ENCODE measurements around the gene MSRB3. TPM values are rescaled to one million over a fixed set of nuclear protein-coding genes. Genes with fewer than 3 reads are reported as not detected.

MSRB3 gene
- total and polyA plus RNA-seq, 2 of the 8 experiments (the other 6 are each of a cell fraction or from before 2014, with no cell fraction given) = 0.32 to 1.2 TPM

DNA sequence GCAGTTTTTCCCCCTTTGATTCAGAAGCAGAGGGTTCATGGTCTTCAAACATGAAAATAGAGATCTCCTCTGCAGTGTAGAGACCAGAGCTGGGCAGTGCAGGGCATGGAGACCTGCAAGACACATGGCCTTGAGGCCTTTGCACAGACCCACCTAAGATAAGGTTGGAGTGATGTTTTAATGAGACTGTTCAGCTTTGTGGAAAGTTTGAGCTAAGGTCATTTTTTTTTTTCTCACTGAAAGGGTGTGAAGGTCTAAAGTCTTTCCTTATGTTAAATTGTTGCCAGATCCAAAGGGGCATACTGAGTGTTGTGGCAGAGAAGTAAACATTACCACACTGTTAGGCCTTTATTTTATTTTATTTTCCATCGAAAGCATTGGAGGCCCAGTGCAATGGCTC lies 185.1 kb downstream of the MSRB3 start (continued):
- TF ChIP-seq, protein P1, sequence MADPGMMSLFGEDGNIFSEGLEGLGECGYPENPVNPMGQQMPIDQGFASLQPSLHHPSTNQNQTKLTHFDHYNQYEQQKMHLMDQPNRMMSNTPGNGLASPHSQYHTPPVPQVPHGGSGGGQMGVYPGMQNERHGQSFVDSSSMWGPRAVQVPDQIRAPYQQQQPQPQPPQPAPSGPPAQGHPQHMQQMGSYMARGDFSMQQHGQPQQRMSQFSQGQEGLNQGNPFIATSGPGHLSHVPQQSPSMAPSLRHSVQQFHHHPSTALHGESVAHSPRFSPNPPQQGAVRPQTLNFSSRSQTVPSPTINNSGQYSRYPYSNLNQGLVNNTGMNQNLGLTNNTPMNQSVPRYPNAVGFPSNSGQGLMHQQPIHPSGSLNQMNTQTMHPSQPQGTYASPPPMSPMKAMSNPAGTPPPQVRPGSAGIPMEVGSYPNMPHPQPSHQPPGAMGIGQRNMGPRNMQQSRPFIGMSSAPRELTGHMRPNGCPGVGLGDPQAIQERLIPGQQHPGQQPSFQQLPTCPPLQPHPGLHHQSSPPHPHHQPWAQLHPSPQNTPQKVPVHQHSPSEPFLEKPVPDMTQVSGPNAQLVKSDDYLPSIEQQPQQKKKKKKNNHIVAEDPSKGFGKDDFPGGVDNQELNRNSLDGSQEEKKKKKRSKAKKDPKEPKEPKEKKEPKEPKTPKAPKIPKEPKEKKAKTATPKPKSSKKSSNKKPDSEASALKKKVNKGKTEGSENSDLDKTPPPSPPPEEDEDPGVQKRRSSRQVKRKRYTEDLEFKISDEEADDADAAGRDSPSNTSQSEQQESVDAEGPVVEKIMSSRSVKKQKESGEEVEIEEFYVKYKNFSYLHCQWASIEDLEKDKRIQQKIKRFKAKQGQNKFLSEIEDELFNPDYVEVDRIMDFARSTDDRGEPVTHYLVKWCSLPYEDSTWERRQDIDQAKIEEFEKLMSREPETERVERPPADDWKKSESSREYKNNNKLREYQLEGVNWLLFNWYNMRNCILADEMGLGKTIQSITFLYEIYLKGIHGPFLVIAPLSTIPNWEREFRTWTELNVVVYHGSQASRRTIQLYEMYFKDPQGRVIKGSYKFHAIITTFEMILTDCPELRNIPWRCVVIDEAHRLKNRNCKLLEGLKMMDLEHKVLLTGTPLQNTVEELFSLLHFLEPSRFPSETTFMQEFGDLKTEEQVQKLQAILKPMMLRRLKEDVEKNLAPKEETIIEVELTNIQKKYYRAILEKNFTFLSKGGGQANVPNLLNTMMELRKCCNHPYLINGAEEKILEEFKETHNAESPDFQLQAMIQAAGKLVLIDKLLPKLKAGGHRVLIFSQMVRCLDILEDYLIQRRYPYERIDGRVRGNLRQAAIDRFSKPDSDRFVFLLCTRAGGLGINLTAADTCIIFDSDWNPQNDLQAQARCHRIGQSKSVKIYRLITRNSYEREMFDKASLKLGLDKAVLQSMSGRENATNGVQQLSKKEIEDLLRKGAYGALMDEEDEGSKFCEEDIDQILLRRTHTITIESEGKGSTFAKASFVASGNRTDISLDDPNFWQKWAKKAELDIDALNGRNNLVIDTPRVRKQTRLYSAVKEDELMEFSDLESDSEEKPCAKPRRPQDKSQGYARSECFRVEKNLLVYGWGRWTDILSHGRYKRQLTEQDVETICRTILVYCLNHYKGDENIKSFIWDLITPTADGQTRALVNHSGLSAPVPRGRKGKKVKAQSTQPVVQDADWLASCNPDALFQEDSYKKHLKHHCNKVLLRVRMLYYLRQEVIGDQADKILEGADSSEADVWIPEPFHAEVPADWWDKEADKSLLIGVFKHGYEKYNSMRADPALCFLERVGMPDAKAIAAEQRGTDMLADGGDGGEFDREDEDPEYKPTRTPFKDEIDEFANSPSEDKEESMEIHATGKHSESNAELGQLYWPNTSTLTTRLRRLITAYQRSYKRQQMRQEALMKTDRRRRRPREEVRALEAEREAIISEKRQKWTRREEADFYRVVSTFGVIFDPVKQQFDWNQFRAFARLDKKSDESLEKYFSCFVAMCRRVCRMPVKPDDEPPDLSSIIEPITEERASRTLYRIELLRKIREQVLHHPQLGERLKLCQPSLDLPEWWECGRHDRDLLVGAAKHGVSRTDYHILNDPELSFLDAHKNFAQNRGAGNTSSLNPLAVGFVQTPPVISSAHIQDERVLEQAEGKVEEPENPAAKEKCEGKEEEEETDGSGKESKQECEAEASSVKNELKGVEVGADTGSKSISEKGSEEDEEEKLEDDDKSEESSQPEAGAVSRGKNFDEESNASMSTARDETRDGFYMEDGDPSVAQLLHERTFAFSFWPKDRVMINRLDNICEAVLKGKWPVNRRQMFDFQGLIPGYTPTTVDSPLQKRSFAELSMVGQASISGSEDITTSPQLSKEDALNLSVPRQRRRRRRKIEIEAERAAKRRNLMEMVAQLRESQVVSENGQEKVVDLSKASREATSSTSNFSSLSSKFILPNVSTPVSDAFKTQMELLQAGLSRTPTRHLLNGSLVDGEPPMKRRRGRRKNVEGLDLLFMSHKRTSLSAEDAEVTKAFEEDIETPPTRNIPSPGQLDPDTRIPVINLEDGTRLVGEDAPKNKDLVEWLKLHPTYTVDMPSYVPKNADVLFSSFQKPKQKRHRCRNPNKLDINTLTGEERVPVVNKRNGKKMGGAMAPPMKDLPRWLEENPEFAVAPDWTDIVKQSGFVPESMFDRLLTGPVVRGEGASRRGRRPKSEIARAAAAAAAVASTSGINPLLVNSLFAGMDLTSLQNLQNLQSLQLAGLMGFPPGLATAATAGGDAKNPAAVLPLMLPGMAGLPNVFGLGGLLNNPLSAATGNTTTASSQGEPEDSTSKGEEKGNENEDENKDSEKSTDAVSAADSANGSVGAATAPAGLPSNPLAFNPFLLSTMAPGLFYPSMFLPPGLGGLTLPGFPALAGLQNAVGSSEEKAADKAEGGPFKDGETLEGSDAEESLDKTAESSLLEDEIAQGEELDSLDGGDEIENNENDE (IDR thresholded peaks at IDR 0.05; ENCODE audit: insufficient replicate concordance, low read length) = no peak
- TF ChIP-seq RNF2 (IDR thresholded peaks at IDR 0.05; ENCODE audit: borderline replicate concordance, low read depth, low read length, missing control alignments, poor library complexity, severe bottlenecking) (no peak), ZNF274 (IDR thresholded peaks at IDR 0.05; ENCODE audit: borderline replicate concordance, extremely low read depth, low read length) (no peak), EZH2 (IDR thresholded peaks at IDR 0.05; ENCODE audit: low read depth, low read length, severe bottlenecking) (no peak), SIN3A (conservative IDR thresholded peaks at IDR 0.05 in 1 of 2, IDR thresholded peaks at IDR 0.05 in 1 of 2; ENCODE audit: low read depth in 1 of 2, low read length in 2 of 2) (no peak), SP4 (IDR thresholded peaks at IDR 0.05; ENCODE audit: low read length) (no peak), SIRT6 (IDR thresholded peaks at IDR 0.05; ENCODE audit: low read length) (no peak), KDM5A (IDR thresholded peaks at IDR 0.05; ENCODE audit: low read length) (no peak), FOSL1 (IDR thresholded peaks at IDR 0.05; ENCODE audit: insufficient read depth, low read depth, low read length) (no peak)
- TF ChIP-seq, protein P2, sequence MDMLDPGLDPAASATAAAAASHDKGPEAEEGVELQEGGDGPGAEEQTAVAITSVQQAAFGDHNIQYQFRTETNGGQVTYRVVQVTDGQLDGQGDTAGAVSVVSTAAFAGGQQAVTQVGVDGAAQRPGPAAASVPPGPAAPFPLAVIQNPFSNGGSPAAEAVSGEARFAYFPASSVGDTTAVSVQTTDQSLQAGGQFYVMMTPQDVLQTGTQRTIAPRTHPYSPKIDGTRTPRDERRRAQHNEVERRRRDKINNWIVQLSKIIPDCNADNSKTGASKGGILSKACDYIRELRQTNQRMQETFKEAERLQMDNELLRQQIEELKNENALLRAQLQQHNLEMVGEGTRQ (IDR thresholded peaks at IDR 0.05; ENCODE audit: low read length) = no peak
